ACC112 (cell line): ENCODE results near the gene GDI1.

Experiments
- H2AFZ ChIP-seq: fragments of 200-600 bp; sonication (generic); one replicate; pipeline ENCODE4 v1.6.0; 2017; ENCODE audit warnings: antibody characterized with exemption, low read length; ENCODE audit not compliant: unreplicated experiment
- H3K27ac ChIP-seq: fragments of 200-600 bp; sonication (generic); 2 replicates; pipeline ENCODE4 v1.5.1; 2014; ENCODE audit warnings: low read depth, mild to moderate bottlenecking, antibody characterized with exemption, low read length, moderate library complexity
- H3K27me3 ChIP-seq: fragments of 200-600 bp; sonication (generic); 2 replicates; pipeline ENCODE4 v1.6.1; 2014; ENCODE audit warnings: mild to moderate bottlenecking, antibody characterized with exemption, low read length, moderate library complexity, mixed read lengths; ENCODE audit not compliant: insufficient read depth
- H3K36me3 ChIP-seq: fragments of 200-600 bp; sonication (generic); 2 replicates; pipeline ENCODE4 v1.6.1; 2016; ENCODE audit warnings: mild to moderate bottlenecking, antibody characterized with exemption, low read length, moderate library complexity, mixed read lengths; ENCODE audit not compliant: insufficient read depth
- H3K4me1 ChIP-seq: fragments of 200-600 bp; sonication (generic); one replicate; pipeline ENCODE4 v1.6.1; 2016; ENCODE audit warnings: low read length, mixed read lengths; ENCODE audit not compliant: insufficient read depth, unreplicated experiment, control insufficient read depth
- H3K4me3 ChIP-seq: fragments of 200-600 bp; sonication (generic); 2 replicates; pipeline ENCODE4 v1.5.1; 2014; ENCODE audit warnings: mild to moderate bottlenecking, low read depth, low read length
- H3K79me2 ChIP-seq: fragments of 200-600 bp; sonication (generic); one replicate; pipeline ENCODE4 v1.6.0; 2016; ENCODE audit warnings: low read length; ENCODE audit not compliant: control insufficient read depth, unreplicated experiment, insufficient read depth

GDI1 gene

DNA sequence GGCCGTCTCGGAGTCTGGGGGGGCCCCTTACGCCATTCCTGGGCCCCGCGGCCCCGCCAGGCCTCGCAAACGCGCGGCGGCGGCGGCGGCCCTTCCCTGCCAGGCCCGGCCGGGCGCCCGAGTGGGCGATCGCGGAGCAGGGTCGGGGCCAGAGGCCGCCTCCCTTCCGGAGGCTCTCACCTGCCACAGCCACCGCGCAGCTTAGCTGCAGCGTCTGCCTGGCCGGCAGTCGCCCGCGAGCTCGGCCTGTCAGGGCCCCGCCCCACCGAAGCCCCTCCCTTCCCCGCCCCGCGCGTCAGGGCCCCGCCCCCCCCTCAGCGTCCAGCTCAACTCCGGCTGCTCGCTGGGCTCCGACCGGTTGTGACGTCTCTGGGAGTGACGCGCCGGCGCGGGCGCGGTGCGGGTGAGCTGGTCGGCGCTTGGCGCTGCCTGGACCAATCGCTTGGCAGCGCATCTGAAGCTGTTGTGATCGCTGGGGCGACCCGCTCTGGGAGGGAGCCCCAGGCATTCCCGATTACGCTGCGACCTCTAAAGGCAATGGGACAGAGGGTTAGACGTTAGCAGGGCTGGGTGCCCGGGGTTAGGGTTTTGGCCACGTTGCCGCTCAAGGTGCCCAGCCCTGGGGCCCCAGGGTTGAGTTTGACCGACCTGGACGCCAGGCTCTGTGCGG lies 53.6 kb downstream of the GDI1 start, which contains the start of gene SLC10A3:
TSS of gene SLC10A3 (minus strand) at position 216 of the 670 bp plus-strand sequence. CDS start 1,689 bp downstream, outside the sequence.
- H3K79me2 ChIP-seq: peaks cover 16% of the 10 kb centered on the region
- H3K36me3 ChIP-seq: no peaks in the 10 kb centered on the region
- H3K27me3 ChIP-seq: no peaks in the 10 kb centered on the region
- H3K4me3 ChIP-seq: peak within 1 kb of the TSS; percentile 80
- no peak within 1 kb of the TSS for H2AFZ ChIP-seq
- peak within 1 kb of the TSS; percentile 77 for H3K27ac ChIP-seq
- H3K4me1 ChIP-seq: no peaks in the 10 kb centered on the region
